ENCODE data around the gene STK10. TPM values are rescaled to one million over a fixed set of nuclear protein-coding genes. Genes with fewer than 3 reads are reported as not detected.

STK10 gene
- total RNA-seq, 2 donors from 2014 or later, result 126 to 134 TPM

DNA sequence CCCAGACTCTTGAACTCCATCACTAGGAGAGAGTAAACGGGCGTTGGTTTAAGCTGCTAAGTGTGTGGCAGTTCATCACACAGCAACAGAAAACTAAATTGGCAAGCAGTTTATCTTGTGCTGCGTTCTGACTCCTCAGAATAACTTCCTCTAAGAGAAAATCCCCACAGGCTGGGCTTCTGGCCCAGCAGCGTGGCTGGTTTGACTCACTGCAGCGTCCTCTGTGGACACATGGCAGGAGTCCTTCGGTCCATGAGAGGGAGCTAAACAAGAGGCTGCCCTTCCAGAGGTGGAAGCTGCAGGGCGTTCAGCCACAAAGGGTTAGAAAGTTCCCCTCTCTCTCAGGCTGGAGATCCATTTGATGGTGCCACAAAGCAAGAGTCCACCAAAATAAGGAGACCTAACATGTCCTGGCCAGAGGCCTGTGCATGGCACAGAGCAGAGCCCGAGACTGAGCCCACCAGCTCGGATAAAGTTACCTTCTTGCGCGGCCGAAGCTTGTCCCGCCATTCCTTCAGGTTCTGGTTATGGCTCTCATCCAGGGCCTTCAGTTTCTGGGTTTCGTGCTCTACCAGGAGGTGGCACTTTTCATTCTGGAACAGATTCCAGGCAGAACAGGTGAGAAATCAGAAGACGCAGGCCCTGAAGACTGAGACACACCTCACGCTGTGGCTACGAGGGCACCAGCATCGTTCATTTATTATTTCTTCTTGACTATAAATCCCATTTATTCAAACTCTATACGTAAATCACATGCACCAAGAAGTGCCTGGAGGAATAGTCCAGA, 135.4 kb downstream of the STK10 start:
- Mint-ChIP-seq H3K36me3 (ENCODE audit: insufficient read depth in 2 of 2) (peaks cover 18 to 32% of the 10 kb centered on the region in 2 donors), H3K4me3 (no peak overlapping the region), H3K9me3 (no peaks in the 10 kb centered on the region), H3K4me1 (ENCODE audit: low read depth) (peaks cover 17% of the 10 kb centered on the region), H3K27ac (no peak overlapping the region), H3K27me3 (ENCODE audit: low read depth) (no peaks in the 10 kb centered on the region)
- DNase-seq (no peak), ATAC-seq (replicated peaks in 1 of 2) (no peak)

DNA sequence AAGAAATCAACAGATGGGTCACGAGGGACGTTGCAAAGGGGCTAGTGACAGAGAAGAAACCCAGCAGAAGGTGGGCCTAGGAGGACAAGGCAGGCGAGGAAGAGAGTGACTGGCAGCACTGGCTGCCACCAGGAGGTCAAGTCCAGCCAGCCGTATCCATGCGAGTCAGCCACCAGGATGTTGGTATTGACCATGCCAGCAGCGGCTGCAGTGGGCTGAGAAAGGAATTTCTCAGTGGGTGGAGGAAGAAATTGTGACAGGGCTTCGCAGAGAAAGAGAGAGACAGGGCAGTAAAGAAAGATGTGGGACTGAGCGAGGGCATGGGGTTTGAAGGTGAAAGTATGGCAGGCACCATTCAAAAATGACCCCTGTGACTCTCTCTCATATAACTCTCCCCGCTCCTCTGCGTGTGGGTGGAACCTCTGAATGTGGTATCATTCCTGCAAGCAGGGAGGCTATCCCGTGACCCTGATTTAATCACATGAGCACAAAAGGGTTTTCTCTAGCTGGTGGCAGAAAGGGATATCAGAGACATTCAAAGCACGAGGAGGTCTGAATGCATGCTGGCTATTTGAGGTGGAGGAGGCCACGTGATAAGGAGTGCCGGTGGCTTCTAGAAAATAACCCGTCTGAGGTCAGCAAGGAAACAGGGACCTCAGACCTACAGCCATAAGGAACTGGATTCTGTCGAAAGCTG, 136.2 kb downstream of the STK10 start:
- Mint-ChIP-seq H3K27ac (peak overlapping the region; percentile 90), H3K36me3 (ENCODE audit: insufficient read depth in 2 of 2) (peaks cover 18 to 31% of the 10 kb centered on the region in 2 donors), H3K9me3 (no peaks in the 10 kb centered on the region)

DNA sequence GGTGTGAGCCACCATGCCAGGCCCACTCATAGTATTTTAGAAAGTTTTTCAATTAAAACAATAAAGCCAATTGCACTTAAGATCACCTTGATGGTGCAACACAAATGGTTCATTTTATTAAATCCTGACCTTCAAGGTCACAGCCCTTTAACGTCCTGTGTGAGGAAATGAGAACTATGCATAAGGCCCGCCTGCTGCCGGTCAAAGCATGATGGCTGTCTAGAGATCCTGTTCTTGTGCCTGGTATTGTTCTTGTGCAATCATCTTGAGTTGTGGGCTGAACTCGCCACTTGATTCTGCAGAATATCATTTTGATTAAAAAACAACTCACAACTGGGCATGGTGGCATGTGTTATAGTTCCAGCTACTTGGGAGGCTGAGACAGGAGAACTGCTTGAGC, 137.9 kb downstream of the STK10 start:
- Mint-ChIP-seq H3K9me3 (no peaks in the 10 kb centered on the region), H3K36me3 (ENCODE audit: insufficient read depth in 2 of 2) (peaks cover 12 to 21% of the 10 kb centered on the region in 2 donors), H3K27me3 (ENCODE audit: low read depth) (no peaks in the 10 kb centered on the region), H3K4me1 (ENCODE audit: low read depth) (peaks cover 23% of the 10 kb centered on the region), H3K27ac (no peak overlapping the region), H3K4me3 (no peak overlapping the region)
- DNase-seq (no peak), ATAC-seq (replicated peaks in 1 of 2) (no peak)

More for the DNA sequence above, 136.2 kb downstream of the STK10 start:
- DNase-seq, result no peak
- Mint-ChIP-seq H3K4me1 (ENCODE audit: low read depth) (peaks cover 23% of the 10 kb centered on the region), H3K4me3 (no peak overlapping the region), H3K27me3 (ENCODE audit: low read depth) (no peaks in the 10 kb centered on the region)
- ATAC-seq (replicated peaks in 1 of 2), result no peak

DNA sequence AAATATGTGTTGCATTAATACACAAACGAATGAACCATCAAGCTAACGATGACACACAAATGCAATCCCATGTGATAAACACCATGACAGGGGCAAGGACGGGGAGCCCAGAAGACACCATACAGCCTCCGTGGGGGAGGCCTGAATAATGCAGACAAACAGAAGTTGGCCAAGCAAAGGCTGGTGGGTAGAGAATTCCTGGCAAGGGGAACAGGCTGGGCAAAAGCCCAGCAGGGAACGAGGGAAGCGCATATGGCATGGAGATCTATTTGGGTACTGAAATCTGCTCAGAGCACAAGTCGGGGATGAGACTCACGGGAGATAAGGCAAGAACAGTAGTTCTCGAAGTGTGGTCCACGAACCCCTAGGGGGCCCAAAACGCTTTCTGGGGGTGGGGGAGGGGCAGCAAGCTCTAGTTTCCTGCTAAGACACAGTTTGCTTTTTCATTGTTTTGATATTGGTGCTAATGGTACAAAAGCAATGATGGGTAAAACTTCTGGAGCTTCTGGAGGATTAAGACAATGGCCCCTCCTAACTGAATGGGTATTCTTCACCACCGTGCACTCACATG, 138.7 kb downstream of the STK10 start:
- H3K27ac Mint-ChIP-seq, result no peak overlapping the region
- DNase-seq, result no peak
- H3K27me3 Mint-ChIP-seq (ENCODE audit: low read depth), result no peaks in the 10 kb centered on the region
- H3K36me3 Mint-ChIP-seq (ENCODE audit: insufficient read depth in 2 of 2), result peaks cover 12 to 26% of the 10 kb centered on the region in 2 donors
- H3K4me1 Mint-ChIP-seq (ENCODE audit: low read depth), result peaks cover 23% of the 10 kb centered on the region
- H3K4me3 Mint-ChIP-seq, result no peak overlapping the region
- no peaks in the 10 kb centered on the region for H3K9me3 Mint-ChIP-seq
- ATAC-seq (replicated peaks in 1 of 2), result no peak

DNA sequence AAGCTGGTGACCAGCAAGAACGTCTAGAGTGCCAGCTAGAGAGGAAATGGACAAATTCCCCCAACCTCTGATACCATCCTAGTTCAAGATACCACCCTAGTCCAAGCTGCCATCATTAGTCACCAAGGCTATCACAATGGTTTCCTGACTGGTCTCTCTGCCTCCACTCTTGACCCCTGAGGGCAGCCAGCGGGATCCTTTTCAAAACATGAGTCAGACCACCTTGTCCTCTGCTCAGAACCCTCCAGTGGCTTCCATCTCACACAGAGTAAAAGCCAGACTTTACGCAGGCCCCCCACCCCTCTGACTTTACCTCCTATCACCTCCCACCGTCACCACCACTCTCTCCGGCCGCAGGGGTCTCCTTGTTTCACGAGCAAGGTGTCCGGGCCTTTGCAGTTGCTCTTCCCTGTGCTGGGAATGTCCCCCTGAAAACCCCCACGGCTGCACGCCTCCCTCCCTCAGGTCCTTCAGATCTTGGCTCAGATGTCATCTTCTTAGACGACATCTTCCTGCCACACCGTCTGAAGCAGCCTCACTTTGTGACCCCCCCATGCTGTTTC, 139.4 kb downstream of the STK10 start:
- Mint-ChIP-seq H3K36me3 (ENCODE audit: insufficient read depth in 2 of 2) (peaks cover 9 to 27% of the 10 kb centered on the region in 2 donors), H3K4me3 (no peak overlapping the region)

DNA sequence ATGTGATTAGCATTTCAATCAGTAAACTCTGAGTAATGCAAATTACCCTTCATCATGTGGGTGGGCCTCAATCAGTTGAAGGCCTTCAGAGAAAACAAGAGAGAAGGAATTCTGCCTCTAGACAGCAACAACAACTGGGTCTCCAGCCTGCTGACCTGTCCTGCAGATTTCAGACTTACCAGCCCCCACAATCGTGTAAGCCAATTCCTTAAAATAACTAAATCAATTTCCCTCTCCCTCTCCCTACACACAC, 139.9 kb downstream of the STK10 start:
- no peak for ATAC-seq (replicated peaks in 1 of 2)
- Mint-ChIP-seq H3K4me1 (ENCODE audit: low read depth) (peaks cover 23% of the 10 kb centered on the region), H3K4me3 (no peak overlapping the region), H3K27me3 (ENCODE audit: low read depth) (no peaks in the 10 kb centered on the region), H3K9me3 (no peaks in the 10 kb centered on the region), H3K36me3 (ENCODE audit: insufficient read depth in 2 of 2) (peaks cover 9 to 27% of the 10 kb centered on the region in 2 donors), H3K27ac (peak overlapping the region; percentile 90)
- DNase-seq, result no peak

More for the DNA sequence above, 139.4 kb downstream of the STK10 start:
- ATAC-seq (replicated peaks in 1 of 2), result no peak
- H3K9me3 Mint-ChIP-seq, result no peaks in the 10 kb centered on the region
- peaks cover 23% of the 10 kb centered on the region for H3K4me1 Mint-ChIP-seq (ENCODE audit: low read depth)
- H3K27ac Mint-ChIP-seq, result peak overlapping the region; percentile 90
- DNase-seq, result no peak
- H3K27me3 Mint-ChIP-seq (ENCODE audit: low read depth), result no peaks in the 10 kb centered on the region

DNA sequence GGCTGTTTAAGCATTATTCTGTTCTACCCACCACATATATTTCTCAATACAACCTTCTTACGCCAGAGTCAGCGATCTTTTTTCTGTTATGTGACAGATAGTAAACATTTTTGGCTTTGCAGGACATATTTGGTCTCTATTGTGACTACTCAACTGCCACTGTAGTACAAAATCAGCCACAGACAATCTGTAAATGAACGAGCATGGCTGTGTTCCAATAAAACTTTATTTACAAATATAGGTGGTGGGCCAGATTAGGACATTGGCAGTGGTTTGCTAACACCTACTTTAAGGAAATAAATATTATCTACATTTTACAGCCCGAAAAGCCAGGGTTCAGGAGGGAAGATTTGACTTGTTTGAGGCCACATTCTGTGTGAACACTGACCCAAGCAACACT, 141.4 kb downstream of the STK10 start:
- Mint-ChIP-seq H3K4me3 (no peak overlapping the region), H3K27me3 (ENCODE audit: low read depth) (no peaks in the 10 kb centered on the region), H3K36me3 (ENCODE audit: insufficient read depth in 2 of 2) (peaks cover 7 to 25% of the 10 kb centered on the region in 2 donors), H3K9me3 (no peaks in the 10 kb centered on the region), H3K4me1 (ENCODE audit: low read depth) (peaks cover 23% of the 10 kb centered on the region), H3K27ac (no peak overlapping the region)
- ATAC-seq (replicated peaks in 1 of 2) (no peak), DNase-seq (no peak)

DNA sequence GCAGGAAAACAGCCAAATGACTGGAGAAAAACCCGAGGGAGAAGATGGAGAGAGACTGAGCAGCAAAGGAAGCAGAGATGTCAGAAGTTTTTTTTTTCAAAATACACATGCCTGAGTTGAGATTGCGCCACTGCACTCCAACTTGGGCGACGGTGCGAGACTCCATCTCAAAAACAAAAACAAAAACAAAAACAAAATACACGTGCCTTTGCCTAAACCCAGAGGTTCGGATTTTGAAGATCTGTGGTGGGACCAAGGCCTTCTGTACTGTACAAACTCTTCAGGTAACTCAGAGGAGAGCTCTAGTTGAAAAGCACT, 142.8 kb downstream of the STK10 start:
- H3K27ac Mint-ChIP-seq, result peak overlapping the region; percentile 42
- no peak overlapping the region for H3K4me3 Mint-ChIP-seq
- ATAC-seq (replicated peaks in 1 of 2), result no peak
- no peak for DNase-seq
- H3K27me3 Mint-ChIP-seq (ENCODE audit: low read depth), result no peaks in the 10 kb centered on the region
- H3K36me3 Mint-ChIP-seq (ENCODE audit: insufficient read depth in 2 of 2), result peaks cover 5 to 20% of the 10 kb centered on the region in 2 donors
- H3K9me3 Mint-ChIP-seq, result no peaks in the 10 kb centered on the region
- peaks cover 24% of the 10 kb centered on the region for H3K4me1 Mint-ChIP-seq (ENCODE audit: low read depth)

DNA sequence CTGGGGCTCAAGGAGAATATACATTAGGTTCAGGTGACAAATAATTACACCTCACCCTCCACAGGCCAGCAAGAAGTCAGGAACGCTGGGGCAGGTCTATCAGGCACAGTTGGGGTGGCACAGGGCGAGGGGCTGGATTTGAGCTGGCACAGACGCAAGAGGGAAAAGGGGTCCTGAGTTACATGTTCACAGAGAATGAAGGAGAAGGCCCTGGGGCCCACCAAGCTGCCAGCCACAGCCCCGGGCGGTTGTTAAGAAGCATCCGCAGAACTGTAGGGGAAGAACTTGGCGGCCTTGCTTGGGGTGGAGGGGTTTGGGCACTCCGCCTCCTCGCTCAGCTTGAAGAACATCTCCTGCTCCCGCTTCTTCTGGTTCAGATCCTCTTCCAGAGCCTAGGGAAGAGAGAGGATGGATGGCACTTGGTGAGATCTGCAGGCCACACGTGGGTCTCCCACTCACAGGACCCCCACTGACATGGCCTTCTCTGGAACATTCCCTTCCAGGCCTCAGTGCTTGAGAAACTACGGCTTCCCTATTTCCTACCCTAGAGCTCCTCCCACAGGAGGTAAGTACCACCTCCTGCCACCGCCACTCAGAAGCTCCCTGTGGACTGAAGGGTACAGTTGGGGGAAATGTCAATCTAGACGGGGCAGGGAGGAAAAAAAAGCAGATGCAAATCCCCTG, 143.3 kb downstream of the STK10 start:
- Mint-ChIP-seq H3K27me3 (ENCODE audit: low read depth) (no peaks in the 10 kb centered on the region), H3K9me3 (no peaks in the 10 kb centered on the region), H3K27ac (peak overlapping the region; percentile 42), H3K36me3 (ENCODE audit: insufficient read depth in 2 of 2) (peaks cover 5 to 18% of the 10 kb centered on the region in 2 donors), H3K4me3 (no peak overlapping the region), H3K4me1 (ENCODE audit: low read depth) (peaks cover 29% of the 10 kb centered on the region)
- ATAC-seq (replicated peaks in 1 of 2) (no peak), DNase-seq (no peak)

DNA sequence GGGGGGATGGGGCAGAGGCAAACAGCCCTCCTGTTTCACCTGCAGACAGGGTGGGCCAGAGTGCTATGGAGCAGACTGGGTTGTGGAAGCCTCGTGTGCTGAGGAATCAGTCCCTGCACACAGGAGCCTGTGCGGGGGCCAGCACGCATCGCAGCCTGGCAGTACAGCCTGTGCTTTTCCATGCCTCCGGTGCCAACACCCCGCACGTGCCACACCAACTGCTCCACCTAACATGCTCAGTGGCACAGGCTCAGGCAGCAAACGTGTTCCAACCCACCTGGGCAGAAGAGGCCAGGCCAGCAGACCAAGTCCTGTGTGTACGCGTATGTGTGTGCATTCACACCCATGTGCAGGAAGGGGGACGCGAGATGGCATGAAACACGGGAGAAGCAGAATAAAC, 144.2 kb downstream of the STK10 start:
- peaks cover 5 to 13% of the 10 kb centered on the region in 2 donors for H3K36me3 Mint-ChIP-seq (ENCODE audit: insufficient read depth in 2 of 2)
- H3K4me1 Mint-ChIP-seq (ENCODE audit: low read depth), result peaks cover 24% of the 10 kb centered on the region
- no peak overlapping the region for H3K27ac Mint-ChIP-seq
- no peaks in the 10 kb centered on the region for H3K27me3 Mint-ChIP-seq (ENCODE audit: low read depth)
- DNase-seq, result no peak
- ATAC-seq (replicated peaks in 1 of 2), result no peak
- no peak overlapping the region for H3K4me3 Mint-ChIP-seq
- no peaks in the 10 kb centered on the region for H3K9me3 Mint-ChIP-seq

DNA sequence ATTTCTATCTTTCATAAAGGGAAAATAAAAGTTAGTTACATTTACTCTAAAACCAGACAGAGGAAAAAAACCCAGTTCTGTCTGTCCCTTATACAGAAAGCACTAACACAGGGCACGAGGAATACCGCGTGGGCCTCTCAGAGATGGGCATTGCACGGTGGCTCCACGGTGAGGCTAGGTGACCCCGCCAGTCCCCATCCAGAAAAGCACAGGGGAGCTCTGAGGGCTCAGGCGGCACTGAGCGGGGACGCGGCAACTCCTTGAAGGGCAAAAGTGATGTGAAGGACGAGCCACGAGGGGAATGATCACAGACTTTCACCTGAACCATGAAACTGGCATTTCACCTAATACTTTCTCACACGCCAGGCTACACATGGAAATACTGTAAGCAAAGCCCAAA, 145.8 kb downstream of the STK10 start:
- H3K36me3 Mint-ChIP-seq (ENCODE audit: insufficient read depth in 2 of 2), result peaks cover 0 to 9% of the 10 kb centered on the region in 2 donors
- no peaks in the 10 kb centered on the region for H3K27me3 Mint-ChIP-seq (ENCODE audit: low read depth)
- DNase-seq (no peak), ATAC-seq (replicated peaks in 1 of 2) (no peak)
- no peak overlapping the region for H3K4me3 Mint-ChIP-seq
- no peak overlapping the region for H3K27ac Mint-ChIP-seq
- peaks cover 10% of the 10 kb centered on the region for H3K4me1 Mint-ChIP-seq (ENCODE audit: low read depth)
- no peaks in the 10 kb centered on the region for H3K9me3 Mint-ChIP-seq

DNA sequence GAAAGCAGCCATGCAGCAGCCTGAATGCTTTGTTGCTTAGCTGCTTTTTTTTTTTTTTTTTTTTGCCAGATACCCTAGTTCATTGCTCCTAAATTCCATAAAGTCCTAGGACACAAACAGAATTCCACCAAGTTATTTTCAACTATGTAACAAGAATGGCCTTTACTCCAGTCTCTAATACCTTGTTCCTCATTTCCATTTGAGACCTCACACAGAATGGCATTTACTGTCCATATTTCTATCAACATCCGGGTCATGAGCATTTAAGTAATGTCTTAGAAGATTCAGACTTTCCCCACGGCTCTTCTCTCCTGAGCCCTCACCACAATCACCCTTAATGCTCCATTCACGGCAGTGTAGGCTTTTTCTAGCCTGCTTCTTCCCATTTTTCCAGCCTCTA, 149.9 kb downstream of the STK10 start:
- no peaks in the 10 kb centered on the region for H3K9me3 Mint-ChIP-seq
- ATAC-seq (replicated peaks in 1 of 2) (no peak), DNase-seq (no peak)
- H3K27me3 Mint-ChIP-seq (ENCODE audit: low read depth), result no peaks in the 10 kb centered on the region
- H3K4me1 Mint-ChIP-seq (ENCODE audit: low read depth), result peaks cover 25% of the 10 kb centered on the region
- H3K4me3 Mint-ChIP-seq, result no peak overlapping the region
- H3K36me3 Mint-ChIP-seq (ENCODE audit: insufficient read depth in 2 of 2), result peaks cover 0 to 2% of the 10 kb centered on the region in 2 donors
- H3K27ac Mint-ChIP-seq, result peak overlapping the region; percentile 43

DNA sequence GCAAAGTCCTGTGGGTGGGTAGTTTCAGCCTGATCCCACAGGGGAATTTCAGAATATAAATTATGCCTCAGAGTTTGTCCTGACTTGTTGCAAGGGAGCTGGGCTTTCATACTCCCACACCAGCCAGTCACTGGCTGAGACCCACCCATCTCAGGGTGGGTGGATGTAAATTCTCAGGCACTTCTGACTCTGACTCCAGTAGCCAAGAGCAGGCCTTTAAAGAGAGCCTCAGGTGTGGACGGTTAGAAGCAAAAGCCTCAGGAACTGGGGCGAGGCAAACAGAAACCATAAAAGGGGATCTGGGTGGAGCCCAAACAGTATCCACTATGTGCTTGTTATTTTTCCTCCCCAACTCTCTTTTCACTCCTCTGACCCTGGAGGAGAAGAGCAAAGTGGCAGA, 153.0 kb downstream of the STK10 start:
- DNase-seq (no peak), ATAC-seq (replicated peaks in 1 of 2) (peak; percentile 44 to 54)
- Mint-ChIP-seq H3K4me1 (ENCODE audit: low read depth) (peaks cover 23% of the 10 kb centered on the region), H3K27ac (no peak overlapping the region), H3K9me3 (peaks cover 6 to 8% of the 10 kb centered on the region in 2 donors), H3K27me3 (ENCODE audit: low read depth) (no peaks in the 10 kb centered on the region), H3K36me3 (ENCODE audit: insufficient read depth in 2 of 2) (peaks cover 9 to 15% of the 10 kb centered on the region in 2 donors), H3K4me3 (no peak overlapping the region)

All from activated T-cell treated with anti-CD3 and anti-CD28 coated beads, Interleukin-2, amount 50 U/mL, for 72 hours (primary cell).